Umbilical cord (tissue), 2 donors: ENCODE results near the gene LIMK1. TPM values are rescaled to one million over a fixed set of nuclear protein-coding genes. Genes with fewer than 3 reads are reported as not detected.

Experiments used
- DNase-seq: peaks from one replicate; pipeline ENCODE4 v3.0.0-alpha.2; 2015; ENCODE audit warnings: low spot score
- total RNA-seq: library from RNA; depleted of rRNA; stranded (reverse); fragments of >200 nt; gene quantifications from one replicate; pipeline ENCODE4 v1.2.3, GENCODE V29; 2014; ENCODE audit warnings: low replicate concordance; ENCODE audit not compliant: insufficient read depth

LIMK1 gene
- total RNA-seq, 1 donor from 2014 or later, result 11.3 TPM

GRCh38 chr7:74056096-74056915, 27.3 kb upstream of the LIMK1 start:
- no peak for DNase-seq

GRCh38 chr7:74057216-74057925, 26.2 kb upstream of the LIMK1 start:
- no peak for DNase-seq

- DNase-seq, result no peak
Observed at GRCh38 chr7:74057987-74058386, 25.6 kb upstream of the LIMK1 start.

GRCh38 chr7:74058486-74058885, 25.1 kb upstream of the LIMK1 start:
- DNase-seq, result no peak

GRCh38 chr7:74059037-74059436, 24.6 kb upstream of the LIMK1 start:
- no peak for DNase-seq

- DNase-seq, result no peak
Observed at GRCh38 chr7:74059681-74060588, 23.7 kb upstream of the LIMK1 start.

GRCh38 chr7:74061840-74062539, 21.6 kb upstream of the LIMK1 start:
- DNase-seq, result peak; percentile 79

GRCh38 chr7:74063223-74063641, 20.4 kb upstream of the LIMK1 start:
- DNase-seq, result no peak

GRCh38 chr7:74063646-74064045, 20.0 kb upstream of the LIMK1 start:
- no peak for DNase-seq

GRCh38 chr7:74064696-74065095, 18.9 kb upstream of the LIMK1 start:
- DNase-seq, result no peak

- DNase-seq, result no peak
Observed at GRCh38 chr7:74066626-74067025, 17.0 kb upstream of the LIMK1 start.

- no peak for DNase-seq
Observed at GRCh38 chr7:74068378-74069085, 15.1 kb upstream of the LIMK1 start.

GRCh38 chr7:74069086-74069541, 14.5 kb upstream of the LIMK1 start:
- no peak for DNase-seq

- no peak for DNase-seq
Observed at GRCh38 chr7:74069790-74070618, 13.6 kb upstream of the LIMK1 start.

- no peak for DNase-seq
Observed at GRCh38 chr7:74070619-74070921, 13.0 kb upstream of the LIMK1 start.

- no peak for DNase-seq
Observed at GRCh38 chr7:74071121-74071520, 12.5 kb upstream of the LIMK1 start.

- DNase-seq, result no peak
Observed at GRCh38 chr7:74074770-74075169, 8.8 kb upstream of the LIMK1 start.

GRCh38 chr7:74078461-74078860, 5.1 kb upstream of the LIMK1 start:
- no peak for DNase-seq

GRCh38 chr7:74082770-74083116, 861 bp upstream of the LIMK1 start:
- DNase-seq, result no peak
